HL-60/S4 treated with retinoic acid at 250 ng/mL for 4 days and 3 days (cell line): ENCODE data around the gene ATP8B2.
"Not testable (repeated sequence)": the region's sequence is repeated elsewhere in the genome, so short reads cannot be mapped to it uniquely, and the experiment has no call there.

Experiments
- in situ Hi-C: fragments of 300-500 bp; cut with MboI; formaldehyde crosslinking; loops from 2 replicates; pipeline ENCODE4 v1.7.0; 2022; ENCODE audit warnings: low sequenced_read_pairs

ATP8B2 gene

GRCh38 chr1:154347961-154348360 is 22.6 kb downstream of the ATP8B2 start:
- in situ Hi-C loops, result no loop called here

GRCh38 chr1:154348429-154349076 is 23.2 kb downstream of the ATP8B2 start:
- in situ Hi-C loops, result no loop called here

GRCh38 chr1:154349121-154349520 is 23.8 kb downstream of the ATP8B2 start:
- in situ Hi-C loops, result no loop called here

GRCh38 chr1:154350383-154350782 is 25.1 kb downstream of the ATP8B2 start:
- in situ Hi-C loops, result no loop called here

DNA sequence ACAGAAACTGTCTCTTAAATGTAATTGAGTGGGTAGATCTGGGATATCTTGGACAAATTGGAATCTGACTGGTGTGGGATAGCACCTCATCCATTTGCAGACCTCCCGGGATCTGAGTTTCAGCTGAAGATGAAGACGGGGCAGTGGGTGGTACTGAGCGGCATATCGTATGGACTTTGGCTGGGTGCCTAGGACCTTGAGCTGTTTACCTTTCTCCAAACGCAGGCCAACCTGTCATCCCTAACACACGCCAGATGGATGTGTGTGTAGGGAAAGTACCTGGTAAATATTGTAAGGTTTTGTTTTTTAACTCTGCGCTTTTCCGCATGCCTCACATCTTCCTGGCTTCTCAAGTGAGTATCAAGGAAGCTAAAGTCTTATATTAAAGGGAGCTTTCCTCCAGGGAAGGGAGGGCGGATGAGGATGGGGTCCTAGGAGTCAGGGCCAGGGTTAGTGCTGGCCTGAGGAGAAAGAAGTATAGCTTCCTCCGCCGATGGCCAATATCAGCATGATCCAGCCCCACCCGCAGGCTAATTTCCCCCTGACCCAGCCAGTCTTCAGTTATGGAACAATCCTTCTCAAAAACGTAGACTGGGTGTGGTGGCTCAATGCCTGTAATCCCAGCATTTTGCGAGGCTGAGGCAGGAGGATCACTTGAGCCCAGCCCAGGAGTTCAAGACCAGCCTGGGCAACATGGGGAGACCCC is 26.2 kb downstream of the ATP8B2 start:
- in situ Hi-C loops, result no loop called here

DNA sequence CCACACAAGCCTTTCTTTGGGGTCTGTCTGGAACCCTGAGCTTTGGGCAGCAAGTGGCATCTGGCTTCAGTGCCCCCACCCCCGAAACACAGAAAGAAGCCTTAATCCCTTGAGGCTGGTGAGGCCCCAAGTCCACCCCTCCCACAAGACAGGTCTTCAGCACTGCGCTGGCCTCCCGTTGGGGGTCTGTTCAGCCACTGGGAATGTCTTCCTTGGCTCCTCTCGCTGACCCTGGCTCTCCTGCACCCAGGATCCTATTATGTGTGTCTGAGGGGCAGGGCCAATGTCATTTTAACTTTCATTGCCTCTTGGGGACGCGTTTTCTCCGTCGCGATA is 26.9 kb downstream of the ATP8B2 start:
- in situ Hi-C loops, result no loop called here

DNA sequence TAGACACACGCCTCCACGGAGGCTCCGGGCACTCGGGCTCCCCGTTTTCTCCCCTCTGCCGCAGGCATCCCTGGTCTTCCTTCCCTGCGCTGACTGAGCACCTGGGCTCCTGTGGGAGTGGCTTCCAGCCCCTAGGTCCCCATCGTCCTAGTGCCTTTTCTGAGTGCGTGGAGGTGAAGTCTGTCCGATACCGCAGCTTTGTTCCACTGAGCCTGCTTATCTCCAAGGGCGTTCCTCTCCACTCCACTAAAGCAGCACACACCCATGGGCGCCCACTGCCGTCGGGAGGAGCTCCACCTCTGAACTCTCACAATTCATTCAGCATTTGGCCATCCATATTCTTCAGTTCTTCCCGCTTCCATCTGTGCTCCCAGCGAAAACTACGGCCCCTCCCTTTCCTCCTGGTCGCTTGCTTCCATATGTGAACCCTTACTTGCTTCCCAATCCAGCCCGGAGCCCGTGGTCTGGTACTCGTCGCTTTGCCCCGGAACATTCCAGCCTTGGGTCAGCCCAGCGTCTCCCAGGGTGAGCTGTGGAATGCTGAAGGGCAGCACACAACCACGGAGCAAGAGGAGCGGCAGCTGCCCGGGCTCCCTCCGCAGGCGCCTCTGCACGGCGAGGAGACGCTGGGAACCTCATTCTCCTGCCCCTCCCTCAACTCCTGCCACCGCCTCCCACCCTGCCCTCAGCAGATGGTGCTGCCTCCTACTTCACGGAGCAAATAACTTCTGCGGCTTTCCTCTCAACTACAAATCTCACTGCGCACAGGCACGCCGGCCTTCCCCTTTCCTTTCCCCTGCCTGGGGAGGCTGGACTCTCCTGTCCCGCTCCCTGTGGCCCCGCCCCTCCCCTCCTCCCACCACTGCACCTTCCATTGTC is 27.5 kb downstream of the ATP8B2 start:
- in situ Hi-C loops, result no loop called here

- in situ Hi-C loops, result no loop called here
Observed at GRCh38 chr1:154353460-154353904, 28.2 kb downstream of the ATP8B2 start.

DNA sequence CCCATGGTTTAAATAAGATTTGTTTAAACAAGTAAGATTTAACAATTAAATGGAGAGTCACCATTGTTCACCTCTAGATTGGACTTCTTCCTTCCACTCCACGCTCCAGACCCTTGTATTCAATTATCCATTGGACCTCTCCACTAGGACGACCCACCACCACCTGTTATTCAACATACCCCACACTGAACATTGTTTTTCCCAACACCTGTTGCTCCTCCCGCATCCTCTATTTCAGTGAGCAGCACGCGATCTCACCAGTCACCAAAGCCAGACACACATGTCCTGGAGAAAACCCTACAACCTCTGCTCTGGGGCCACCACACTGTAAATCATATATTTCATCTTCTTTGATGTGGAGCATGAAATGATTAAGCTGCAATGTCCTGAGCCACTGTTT is 28.6 kb downstream of the ATP8B2 start:
- in situ Hi-C loops, result no loop called here

GRCh38 chr1:154358519-154358918 is 33.2 kb downstream of the ATP8B2 start:
- in situ Hi-C loops, result no loop called here

- in situ Hi-C loops, result no loop called here
Observed at GRCh38 chr1:154360288-154360687, 35.0 kb downstream of the ATP8B2 start.

GRCh38 chr1:154360881-154361280 is 35.6 kb downstream of the ATP8B2 start:
- in situ Hi-C loops, result not testable (repeated sequence)

GRCh38 chr1:154361357-154361756 is 36.0 kb downstream of the ATP8B2 start:
- in situ Hi-C loops, result no loop called here

- in situ Hi-C loops, result no loop called here
Observed at GRCh38 chr1:154371436-154371835, 46.1 kb downstream of the ATP8B2 start.

DNA sequence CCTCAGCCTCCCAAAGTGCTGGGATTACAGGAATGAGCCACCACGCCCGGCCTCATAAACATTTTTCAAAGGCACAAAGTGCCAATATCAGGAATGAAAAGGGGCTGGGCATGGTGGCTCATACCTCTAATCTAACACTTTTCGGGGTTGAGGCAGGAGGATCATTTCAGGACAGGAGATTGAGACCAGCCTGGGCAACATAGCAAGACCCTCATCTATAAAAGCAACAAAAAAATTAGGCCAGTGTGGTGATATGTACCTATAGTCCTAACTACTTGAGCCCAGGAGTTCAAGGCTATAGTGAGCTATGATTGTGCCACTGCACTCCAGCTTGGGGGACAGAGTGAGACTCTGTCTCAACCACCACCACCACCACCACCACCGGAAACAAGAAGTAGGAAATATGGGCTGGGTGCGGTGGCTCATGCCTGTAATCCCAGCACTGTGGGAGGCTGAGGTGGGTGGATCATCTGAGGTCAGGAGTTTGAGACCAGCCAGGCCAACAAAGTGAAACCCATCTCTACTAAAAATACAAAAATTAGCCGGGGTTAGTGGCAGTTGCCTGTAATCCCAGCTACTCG is 48.5 kb downstream of the ATP8B2 start:
- in situ Hi-C loops, result not testable (repeated sequence)

DNA sequence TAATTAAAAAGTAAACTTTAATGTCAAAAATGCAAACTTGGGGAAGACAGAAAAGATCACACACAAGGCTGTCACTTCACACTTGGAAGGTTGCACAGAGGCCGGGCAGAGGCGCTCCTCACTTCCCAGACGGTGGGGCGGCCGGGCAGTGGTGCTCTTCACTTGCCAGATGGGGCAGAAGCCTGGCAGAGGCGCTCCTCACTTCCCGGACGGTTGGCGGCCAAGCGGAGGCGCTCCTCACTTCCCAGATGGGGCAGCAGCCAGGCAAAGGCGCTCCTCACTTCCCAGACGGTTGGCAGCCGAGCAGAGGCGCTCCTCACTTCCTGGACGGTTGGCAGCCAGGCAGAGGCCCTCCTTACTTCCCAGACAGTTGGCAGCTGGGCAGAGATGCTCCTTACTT is 54.0 kb downstream of the ATP8B2 start:
- in situ Hi-C loops, result no loop called here

DNA sequence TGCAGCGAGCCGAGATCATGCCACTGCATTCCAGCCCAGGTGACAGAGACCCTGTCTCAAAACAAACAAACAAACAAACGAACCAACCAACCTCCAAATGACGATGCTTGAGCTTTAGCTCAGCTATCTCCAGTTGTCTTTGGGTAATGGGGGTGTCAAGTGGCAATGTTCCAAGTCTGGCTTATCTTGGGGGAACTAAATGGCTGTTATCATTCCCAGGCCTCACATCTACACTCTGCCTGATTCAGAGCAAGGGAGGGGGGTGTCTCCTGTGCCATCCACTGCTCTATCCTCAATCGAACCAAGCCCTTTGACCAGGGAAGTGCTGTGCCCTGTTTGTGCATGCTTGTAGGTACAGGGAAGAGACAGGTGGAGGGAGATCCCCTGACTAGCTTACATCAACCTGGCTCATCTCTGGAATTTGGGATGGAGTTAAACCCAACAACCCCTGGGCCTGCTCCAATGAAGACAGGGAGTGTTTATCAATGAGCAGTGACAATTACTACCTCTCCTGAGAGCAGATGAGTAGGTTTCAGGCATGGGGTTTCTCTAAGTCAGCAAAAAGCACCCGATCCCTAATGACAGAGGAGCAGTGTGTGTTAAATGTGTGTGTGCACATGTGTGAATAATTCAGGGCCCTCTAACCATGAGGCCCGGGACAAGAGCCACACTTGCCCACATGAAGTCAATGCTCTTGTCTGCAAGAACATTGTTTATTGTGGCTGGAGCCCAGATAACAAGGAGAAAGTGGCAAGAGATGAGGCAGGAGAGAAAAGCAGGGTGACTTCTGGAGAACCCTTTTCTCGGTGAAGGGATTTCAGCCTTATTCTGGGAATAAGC is 59.5 kb downstream of the ATP8B2 start:
- in situ Hi-C loops, result no loop called here

DNA sequence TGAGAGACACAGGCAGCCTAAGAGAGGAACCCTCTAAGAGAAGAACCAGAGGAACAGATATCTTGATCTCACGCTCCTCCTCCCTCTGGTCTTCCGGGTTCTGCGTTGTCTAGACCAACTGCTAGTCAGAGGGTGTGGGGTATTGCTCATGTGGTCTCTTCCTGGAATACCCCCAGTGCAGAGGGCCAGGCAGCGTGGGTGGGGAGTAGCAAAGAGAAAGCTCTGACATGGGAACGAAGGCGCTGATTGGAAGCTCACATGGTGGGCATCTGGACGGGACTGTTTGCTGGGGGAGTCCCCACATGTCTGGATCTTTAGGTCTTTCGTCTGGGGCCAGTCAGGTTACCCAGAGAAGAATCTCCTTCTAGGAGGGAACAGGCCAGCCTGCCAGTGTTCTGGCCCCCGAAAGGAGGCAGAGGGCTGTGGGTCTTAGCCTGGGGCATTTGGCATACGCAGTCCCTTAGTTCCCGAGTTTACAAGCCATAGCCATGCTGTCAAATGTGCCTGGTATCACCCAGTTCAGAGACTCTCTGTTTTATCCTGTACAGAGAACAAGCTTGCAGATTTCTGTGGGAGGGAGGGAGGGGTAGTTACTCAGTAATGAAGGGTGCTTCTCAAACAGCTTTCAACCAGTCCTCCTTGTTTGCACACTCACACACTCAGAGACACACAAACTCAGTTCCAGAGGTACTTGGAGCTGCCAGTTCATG is 61.5 kb downstream of the ATP8B2 start:
- in situ Hi-C loops, result no loop called here

GRCh38 chr1:154391086-154391770 is 65.9 kb downstream of the ATP8B2 start:
- in situ Hi-C loops, result no loop called here
